Metanephros (tissue), 2 donors: ENCODE measurements around the gene ZDHHC8. TPM values are rescaled to one million over a fixed set of nuclear protein-coding genes. Genes with fewer than 3 reads are reported as not detected.

ENCODE experiments used
- small RNA-seq: library from RNA; depleted of rRNA; stranded (forward); fragments of <200 nt; gene quantifications from one replicate; pipeline ENCODE3, GENCODE V24; 2014; ENCODE audit warnings: low replicate concordance
- total RNA-seq: library from RNA; depleted of rRNA; stranded (reverse); fragments of >200 nt; gene quantifications from one replicate; pipeline ENCODE4 v1.2.3, GENCODE V29; 2014

The ZDHHC8 gene
- 20.7 TPM for total RNA-seq

GRCh38 chr22:20131597-20131858, at the start of gene ZDHHC8:
TSS of gene ZDHHC8 (plus strand) at chr22:20131804. CDS start at chr22:20131948, 144 bp downstream.

GRCh38 chr22:20115691-20116375, 15.8 kb upstream of the ZDHHC8 start, which contains the start of gene RANBP1:
TSS of gene RANBP1 (plus strand) at chr22:20116104. CDS start at chr22:20116185, 81 bp downstream.

GRCh38 chr22:20116951-20117632, 14.5 kb upstream of the ZDHHC8 start, which contains the start of gene TRMT2A:
TSS of gene TRMT2A (minus strand) at chr22:20117226. CDS start at chr22:20116906, 320 bp downstream.

GRCh38 chr22:20150381-20151275, 19.0 kb downstream of the ZDHHC8 start, which contains the start of gene CCDC188:
TSS of gene CCDC188 (minus strand) at chr22:20151055. CDS start at chr22:20150986, 69 bp downstream.

Small RNAs within 50 kb of the gene (small RNA-seq; reads per million reads assigned to genes)
- 0.12 reads per million for gene MIR6816
- gene RF00599: not detected

Other genes with a start within 250 kb of the ZDHHC8 start
- gene COMT, start 190.0 kb upstream of the ZDHHC8 start, total RNA-seq: 136 TPM
- 21.5 TPM for gene TXNRD2, start 190.0 kb upstream of the ZDHHC8 start, total RNA-seq
- 63.2 TPM for gene ARVCF, start 115.0 kb upstream of the ZDHHC8 start, total RNA-seq
- gene TANGO2, start 110.7 kb upstream of the ZDHHC8 start, total RNA-seq: 25.1 TPM
- gene DGCR8, start 51.6 kb upstream of the ZDHHC8 start, total RNA-seq: 26.6 TPM
- gene RANBP1, start 15.7 kb upstream of the ZDHHC8 start, total RNA-seq: 94.2 TPM
- 55.1 TPM for gene TRMT2A, start 14.6 kb upstream of the ZDHHC8 start, total RNA-seq
- gene CCDC188, start 19.3 kb downstream of the ZDHHC8 start, total RNA-seq: 0.35 TPM
- 7.6 TPM for gene RTN4R, start 136.5 kb downstream of the ZDHHC8 start, total RNA-seq
- 62.5 TPM for gene DGCR6L, start 188.3 kb downstream of the ZDHHC8 start, total RNA-seq